K562 (cell line): ENCODE results near the gene MFSD12.

Experiments used
- CTCF ChIP-seq, 3 experiments: IDR thresholded peaks in 2 of 3; conservative IDR thresholded peaks in 1 of 3; 2 replicates each; pipeline ENCODE4 v1.5.1; 2011 to 2012; ENCODE audit warnings: low read length in 3 of 3, mild to moderate bottlenecking in 3 of 3, control low read depth in 2 of 3, improper control_type of control experiment in 1 of 3, inconsistent platforms in 1 of 3, low read depth in 1 of 3, mixed read lengths in 1 of 3, moderate library complexity in 1 of 3; ENCODE audit not compliant: insufficient read depth in 2 of 3
- ELF4 ChIP-seq: fragments of 450-650 bp; formaldehyde crosslinking; IDR thresholded peaks from 2 replicates; pipeline ENCODE4 v1.4.0; 2022; ENCODE audit warnings: missing genetic modification characterization
- EP300 ChIP-seq: IDR thresholded peaks from 2 replicates; pipeline ENCODE4 v1.6.1; 2012; ENCODE audit warnings: low read length, improper control_type of control experiment
- ETV5 ChIP-seq: sonication (generic); formaldehyde crosslinking; IDR thresholded peaks from 2 replicates; pipeline ENCODE4 v1.4.0; 2020; ENCODE audit warnings: low read depth, mild to moderate bottlenecking, missing genetic modification reagents
- KDM1A ChIP-seq, 2 experiments: fragments of 450-650 bp; IDR thresholded peaks; 2 replicates each; pipeline ENCODE4 v1.6.1; 2016; ENCODE audit warnings: mild to moderate bottlenecking in 2 of 2
- NCOA2 ChIP-seq, 2 experiments: fragments of 450-650 bp; IDR thresholded peaks; 2 replicates each; pipeline ENCODE4 v1.6.1; 2018; ENCODE audit warnings: mild to moderate bottlenecking in 2 of 2, moderate library complexity in 1 of 2; ENCODE audit not compliant: partially characterized antibody in 2 of 2
- POLR2A ChIP-seq: fragments of 450-650 bp; conservative IDR thresholded peaks from 2 replicates; pipeline ENCODE4 v1.6.1; 2016
- SIN3A ChIP-seq, 2 experiments: fragments of 150-350 bp in 1 of 2; IDR thresholded peaks; 2 replicates each; pipeline ENCODE4 v1.6.1; 2011 to 2016; ENCODE audit warnings: borderline replicate concordance in 2 of 2, low read depth in 2 of 2, low read length in 2 of 2, mild to moderate bottlenecking in 2 of 2, moderate library complexity in 2 of 2; ENCODE audit not compliant: control insufficient read depth in 1 of 2
- SMAD3 ChIP-seq: fragments of 450-650 bp; formaldehyde crosslinking; conservative IDR thresholded peaks from 2 replicates; pipeline ENCODE4 v1.4.0; 2020; ENCODE audit warnings: mild to moderate bottlenecking
- SRSF1 ChIP-seq: fragments of 200-400 bp; formaldehyde crosslinking; IDR thresholded peaks from 2 replicates; pipeline ENCODE4 v1.6.1; 2017; ENCODE audit warnings: mild to moderate bottlenecking, low read depth, low read length, moderate library complexity
- TEAD4 ChIP-seq, 2 experiments: sonication (generic) in 1 of 2; formaldehyde crosslinking in 1 of 2; IDR thresholded peaks; 2 replicates each; pipeline versions ENCODE4 v1.6.1 to v1.8.0; 2012 to 2022; ENCODE audit warnings: borderline replicate concordance in 1 of 2, inconsistent platforms in 1 of 2, low read length in 1 of 2, mild to moderate bottlenecking in 1 of 2, missing genetic modification reagents in 1 of 2

DNA sequence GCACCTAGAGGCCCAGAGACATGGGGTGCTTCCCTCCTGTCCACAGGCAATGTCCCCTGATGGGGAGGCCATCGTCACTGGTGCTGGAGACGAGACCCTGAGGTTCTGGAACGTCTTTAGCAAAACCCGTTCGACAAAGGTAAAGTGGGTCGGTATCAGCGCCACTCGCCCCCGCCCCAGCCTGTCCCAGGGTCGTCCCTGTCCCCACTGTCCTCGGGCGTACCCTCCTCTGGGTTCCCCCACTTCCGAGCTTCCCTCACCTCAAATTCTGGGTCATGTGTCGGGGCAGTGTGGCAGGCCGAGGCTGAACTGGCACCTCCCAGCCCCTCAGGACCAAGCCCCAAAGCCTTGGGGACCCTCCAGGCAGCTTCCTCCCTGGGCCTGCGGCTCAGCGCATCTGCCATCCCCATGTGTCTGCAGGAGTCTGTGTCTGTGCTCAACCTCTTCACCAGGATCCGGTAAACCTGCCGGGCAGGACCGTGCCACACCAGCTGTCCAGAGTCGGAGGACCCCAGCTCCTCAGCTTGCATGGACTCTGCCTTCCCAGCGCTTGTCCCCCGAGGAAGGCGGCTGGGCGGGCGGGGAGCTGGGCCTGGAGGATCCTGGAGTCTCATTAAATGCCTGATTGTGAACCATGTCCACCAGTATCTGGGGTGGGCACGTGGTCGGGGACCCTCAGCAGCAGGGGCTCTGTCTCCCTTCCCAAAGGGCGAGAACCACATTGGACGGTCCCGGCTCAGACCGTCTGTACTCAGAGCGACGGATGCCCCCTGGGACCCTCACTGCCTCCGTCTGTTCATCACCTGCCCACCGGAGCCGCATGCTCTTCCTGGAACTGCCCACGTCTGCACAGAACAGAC is 22.8 kb downstream of the MFSD12 start:
- TF ChIP-seq TEAD4 (IDR thresholded peaks at IDR 0.05; ENCODE audit: low read length) (no peak), TEAD4 (CRISPR knock-in tag; IDR thresholded peaks at IDR 0.05; ENCODE audit: borderline replicate concordance) (no peak), SRSF1 (no peak), KDM1A (IDR thresholded peaks at IDR 0.05) (no peak), ELF4 (CRISPR knock-in tag) (no peak), NCOA2 (IDR thresholded peaks at IDR 0.05; ENCODE audit: partially characterized antibody in 2 of 2) (no peak), SIN3A (IDR thresholded peaks at IDR 0.05; ENCODE audit: borderline replicate concordance in 2 of 2, control insufficient read depth in 1 of 2, low read depth in 2 of 2, low read length in 2 of 2) (no peak), POLR2A (no peak), SMAD3 (CRISPR knock-in tag) (no peak), CTCF (IDR thresholded peaks at IDR 0.05 in 2 of 3, conservative IDR thresholded peaks at IDR 0.05 in 1 of 3; ENCODE audit: insufficient read depth in 2 of 3, low read depth in 1 of 3, low read length in 3 of 3) (no peak), EP300 (no peak), ETV5 (CRISPR knock-in tag) (no peak)
